ENCODE data around the gene PLA1A.
A peak's percentile ranks its signal among the peaks of the same experiment; 100 is the strongest.
"Not testable (repeated sequence)": the region's sequence is repeated elsewhere in the genome, so short reads cannot be mapped to it uniquely, and the experiment has no call there.

PLA1A gene

GRCh38 chr3:119597548-119598288 lies at the start of gene PLA1A:
PLA1A (plus strand) TSS chr3:119597885; CDS start chr3:119597914, 29 bp downstream.
- DNase-seq: no peak

- no peak for DNase-seq
Measured at GRCh38 chr3:119548341-119548740, 49.3 kb upstream of the PLA1A start.

GRCh38 chr3:119550192-119550910 lies 47.3 kb upstream of the PLA1A start:
- no peak for DNase-seq

GRCh38 chr3:119551598-119551997 lies 46.1 kb upstream of the PLA1A start:
- no peak for DNase-seq

- not testable (repeated sequence) for DNase-seq
Measured at GRCh38 chr3:119552928-119553327, 44.8 kb upstream of the PLA1A start.

GRCh38 chr3:119553823-119554415 lies 43.8 kb upstream of the PLA1A start:
- no peak for DNase-seq

- no peak for DNase-seq
Measured at GRCh38 chr3:119555309-119555735, 42.4 kb upstream of the PLA1A start.

GRCh38 chr3:119555929-119556328 lies 41.8 kb upstream of the PLA1A start:
- no peak for DNase-seq

- no peak for DNase-seq
Measured at GRCh38 chr3:119557192-119557876, 40.4 kb upstream of the PLA1A start.

- no peak for DNase-seq
Measured at GRCh38 chr3:119557877-119558269, 39.8 kb upstream of the PLA1A start.

- DNase-seq: no peak
Measured at GRCh38 chr3:119558626-119559317, 38.9 kb upstream of the PLA1A start.

- no peak for DNase-seq
Measured at GRCh38 chr3:119559441-119559963, 38.2 kb upstream of the PLA1A start, which contains the start of gene CD80. CD80 (minus strand) TSS chr3:119559614; CDS start chr3:119557728, 1,886 bp downstream.

- no peak for DNase-seq
Measured at GRCh38 chr3:119560160-119560559, 37.5 kb upstream of the PLA1A start.

GRCh38 chr3:119562307-119562961 lies 35.3 kb upstream of the PLA1A start:
- no peak for DNase-seq

GRCh38 chr3:119563334-119563733 lies 34.4 kb upstream of the PLA1A start:
- not testable (repeated sequence) for DNase-seq

- no peak for DNase-seq
Measured at GRCh38 chr3:119569156-119569555, 28.5 kb upstream of the PLA1A start.

GRCh38 chr3:119570229-119570628 lies 27.5 kb upstream of the PLA1A start:
- no peak for DNase-seq

GRCh38 chr3:119571230-119571629 lies 26.5 kb upstream of the PLA1A start:
- DNase-seq: no peak

GRCh38 chr3:119571688-119572087 lies 26.0 kb upstream of the PLA1A start:
- DNase-seq: no peak

- DNase-seq: no peak
Measured at GRCh38 chr3:119575507-119575906, 22.2 kb upstream of the PLA1A start.

- DNase-seq: peak; percentile 20
Measured at GRCh38 chr3:119579366-119580066, 18.2 kb upstream of the PLA1A start, which contains the start of gene ADPRH. ADPRH (plus strand) TSS chr3:119579492; CDS start chr3:119582170, 2,678 bp downstream.
